ENCODE measurements around the gene USP49.

- TF ChIP-seq EZH2 (IDR thresholded peaks at IDR 0.05; ENCODE audit: low read length, unreplicated experiment) (no peak), EZH2phosphoT487 (IDR thresholded peaks at IDR 0.05; ENCODE audit: borderline replicate concordance, low read length) (no peak)
- TF ChIP-seq, protein P1, sequence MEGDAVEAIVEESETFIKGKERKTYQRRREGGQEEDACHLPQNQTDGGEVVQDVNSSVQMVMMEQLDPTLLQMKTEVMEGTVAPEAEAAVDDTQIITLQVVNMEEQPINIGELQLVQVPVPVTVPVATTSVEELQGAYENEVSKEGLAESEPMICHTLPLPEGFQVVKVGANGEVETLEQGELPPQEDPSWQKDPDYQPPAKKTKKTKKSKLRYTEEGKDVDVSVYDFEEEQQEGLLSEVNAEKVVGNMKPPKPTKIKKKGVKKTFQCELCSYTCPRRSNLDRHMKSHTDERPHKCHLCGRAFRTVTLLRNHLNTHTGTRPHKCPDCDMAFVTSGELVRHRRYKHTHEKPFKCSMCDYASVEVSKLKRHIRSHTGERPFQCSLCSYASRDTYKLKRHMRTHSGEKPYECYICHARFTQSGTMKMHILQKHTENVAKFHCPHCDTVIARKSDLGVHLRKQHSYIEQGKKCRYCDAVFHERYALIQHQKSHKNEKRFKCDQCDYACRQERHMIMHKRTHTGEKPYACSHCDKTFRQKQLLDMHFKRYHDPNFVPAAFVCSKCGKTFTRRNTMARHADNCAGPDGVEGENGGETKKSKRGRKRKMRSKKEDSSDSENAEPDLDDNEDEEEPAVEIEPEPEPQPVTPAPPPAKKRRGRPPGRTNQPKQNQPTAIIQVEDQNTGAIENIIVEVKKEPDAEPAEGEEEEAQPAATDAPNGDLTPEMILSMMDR (conservative IDR thresholded peaks at IDR 0.05; ENCODE audit: low read depth, low read length) = peak; percentile 96
Measured at GRCh38 chr6:41920921-41921711, 25.9 kb upstream of the USP49 start, which contains the start of the genes BYSL and MED20.

Measured in PC-3 (cell line).